Lower leg skin (tissue), 3 donors: ENCODE results near the gene CHD5.

ENCODE experiments used
- CTCF ChIP-seq, 3 donors: fragments of 450-650 bp; IDR thresholded peaks; one replicate each; pipeline ENCODE4 v1.5.1; 2016; ENCODE audit warnings: antibody characterized with exemption in 3 of 3, mild to moderate bottlenecking in 3 of 3, moderate library complexity in 2 of 3
- POLR2A ChIP-seq, 2 donors: fragments of 450-650 bp; IDR thresholded peaks; one replicate each; pipeline ENCODE4 v1.6.1; 2016 to 2017; ENCODE audit warnings: antibody characterized with exemption in 2 of 2, mild to moderate bottlenecking in 1 of 2, moderate library complexity in 1 of 2

- TF ChIP-seq CTCF (IDR thresholded peaks at IDR 0.05) (no peak), POLR2A (IDR thresholded peaks at IDR 0.05) (no peak)
Observed at GRCh38 chr1:6106321-6106731, 73.8 kb downstream of the CHD5 start.
